Aorta (tissue), 5 donors: Measurements from ENCODE around the gene SUDS3. TPM values are rescaled to one million over a fixed set of nuclear protein-coding genes. Genes with fewer than 3 reads are reported as not detected.

Experiments used
- ATAC-seq: fragments of 200-7000 bp; cut with Tn5 transposase; one replicate; pipeline ENCODE4 v1.9.1; 2022; ENCODE audit warnings: moderate library complexity; ENCODE audit not compliant: low FRiP score
- DNase-seq, 2 donors: peaks; one replicate each; pipeline ENCODE4 v3.0.0-alpha.2; 2020
- H3K27ac ChIP-seq, 2 donors: one replicate each; pipeline ENCODE4 v1.5.1; 2013; ENCODE audit warnings: low read length in 2 of 2, mild to moderate bottlenecking in 2 of 2, moderate library complexity in 2 of 2, control low read depth in 1 of 2, inconsistent platforms in 1 of 2, low read depth in 1 of 2
- H3K27me3 ChIP-seq, 2 donors: one replicate each; pipeline ENCODE4 v1.6.1; 2013; ENCODE audit warnings: control low read depth in 1 of 2, low read length in 1 of 2, mild to moderate bottlenecking in 1 of 2, moderate library complexity in 1 of 2; ENCODE audit not compliant: insufficient read depth in 2 of 2, control insufficient read depth in 1 of 2
- H3K36me3 ChIP-seq, 2 donors: one replicate each; pipeline ENCODE4 v1.6.1; 2013; ENCODE audit warnings: control low read depth in 1 of 2, low read length in 1 of 2, mild to moderate bottlenecking in 1 of 2; ENCODE audit not compliant: insufficient read depth in 2 of 2, control insufficient read depth in 1 of 2
- H3K4me1 ChIP-seq, 2 donors: one replicate each; pipeline ENCODE4 v1.6.1; 2013; ENCODE audit warnings: low read length in 2 of 2, control low read depth in 1 of 2, mild to moderate bottlenecking in 1 of 2, moderate library complexity in 1 of 2; ENCODE audit not compliant: insufficient read depth in 2 of 2, control insufficient read depth in 1 of 2
- H3K4me3 ChIP-seq, 2 donors: one replicate each; pipeline ENCODE4 v1.5.1; 2013; ENCODE audit warnings: low read length in 2 of 2, control low read depth in 1 of 2, mild to moderate bottlenecking in 1 of 2
- H3K9me3 ChIP-seq: one replicate; pipeline ENCODE4 v1.6.1; 2013; ENCODE audit warnings: mild to moderate bottlenecking, low read length; ENCODE audit not compliant: control insufficient read depth
- WGBS, 2 donors: extraction: QIAGEN DNeasy Blood & Tissue Kit; methylation state at CpG; one replicate each; pipeline ENCODE4 v1.1.7; 2013; 5-methylcytosine and 5-hydroxymethylcytosine counted together
- intact Hi-C, 2 donors: fragments of 100-400 bp; cut with DNase I; formaldehyde crosslinking; loops; one replicate each; pipeline versions ENCODE4 v1.14.2 to v1.15.0; 2022
- polyA plus RNA-seq, 2 donors: library from polyadenylated mRNA; stranded (reverse); fragments of 200-250 nt; gene quantifications; one replicate each; pipeline ENCODE4 v1.2.3, GENCODE V29; 2013
- total RNA-seq, 2 donors: library from RNA; stranded (reverse); fragmentation: NEBNext Ultra II Directional; extraction: Animal tissue kit (Norgen Biotek cat#: 25700); gene quantifications; one replicate each; pipeline ENCODE4 v1.2.1, GENCODE V29; 2021
- donor health status: healthy with polysubstance abuse.
- donor health status: Bipolar disorder and iron deficiency.
- donor health status: DM: no; HTN: no; CAD: no.
- donor health status: DM: no; HTN: no; CAD: no.
- donor health status: DM: yes; HTN: yes; CAD: no.

The SUDS3 gene
- total and polyA plus RNA-seq, 4 donors, result 14.2 to 32.4 (median 20.9) TPM

DNA sequence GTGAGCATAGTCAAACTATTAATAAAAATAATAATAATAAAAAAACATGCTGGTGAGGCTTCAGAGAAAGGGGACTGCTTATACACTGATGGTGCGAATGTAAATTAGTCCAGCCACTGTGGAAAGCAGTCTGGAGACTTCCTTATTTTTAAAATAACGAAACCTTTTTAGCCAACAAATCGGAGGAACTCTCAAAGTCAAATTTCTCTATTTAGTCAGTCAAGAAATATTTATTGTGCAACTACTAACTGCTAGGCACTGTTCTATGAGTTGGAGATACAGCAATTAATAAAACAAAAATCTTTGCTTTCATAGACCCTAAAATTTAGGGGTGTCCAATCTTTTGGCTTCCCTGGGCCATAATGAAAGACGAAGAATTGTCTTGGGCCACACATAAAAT is 14.5 kb upstream of the SUDS3 start:
- 95 to 97% methylated on average over 4 of the region's 4 CpGs for WGBS, 2 donors
- Histone ChIP-seq H3K36me3 (no peaks in the 10 kb centered on the region), H3K9me3 (no peaks in the 10 kb centered on the region), H3K4me1 (no peaks in the 10 kb centered on the region), H3K27ac (no peak overlapping the region), H3K4me3 (no peak overlapping the region), H3K27me3 (no peaks in the 10 kb centered on the region)
- DNase-seq, result no peak
- intact Hi-C loops, result no loop called here
- ATAC-seq, result no peak

DNA sequence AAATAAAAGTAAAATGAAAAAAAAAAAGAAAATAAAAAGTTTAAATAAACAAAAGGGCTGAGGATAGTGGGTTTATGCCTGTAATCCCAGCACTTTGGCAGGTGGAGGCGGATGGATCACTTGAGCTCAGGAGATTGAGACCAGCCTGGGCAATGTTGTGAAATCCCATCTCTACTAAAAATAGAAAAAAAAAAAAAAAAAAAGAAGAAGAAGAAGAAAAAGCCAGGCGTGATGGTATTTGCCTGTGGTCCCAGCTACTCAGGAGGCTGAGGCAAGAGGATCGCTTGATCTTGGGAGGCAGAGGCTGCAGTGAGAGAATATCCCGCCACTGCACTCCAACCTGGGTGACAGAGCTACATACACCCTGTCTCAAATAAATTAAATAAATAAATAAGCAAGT is 7.5 kb upstream of the SUDS3 start:
- H3K36me3 ChIP-seq, result no peaks in the 10 kb centered on the region
- no peaks in the 10 kb centered on the region for H3K9me3 ChIP-seq
- no peak overlapping the region for H3K4me3 ChIP-seq
- no peaks in the 10 kb centered on the region for H3K4me1 ChIP-seq
- DNase-seq (no peak), ATAC-seq (no peak)
- H3K27ac ChIP-seq, result no peak overlapping the region
- no peaks in the 10 kb centered on the region for H3K27me3 ChIP-seq
- intact Hi-C loops, result no loop called here
- WGBS, 2 donors, result 90 to 93% methylated on average over 4 of the region's 4 CpGs

DNA sequence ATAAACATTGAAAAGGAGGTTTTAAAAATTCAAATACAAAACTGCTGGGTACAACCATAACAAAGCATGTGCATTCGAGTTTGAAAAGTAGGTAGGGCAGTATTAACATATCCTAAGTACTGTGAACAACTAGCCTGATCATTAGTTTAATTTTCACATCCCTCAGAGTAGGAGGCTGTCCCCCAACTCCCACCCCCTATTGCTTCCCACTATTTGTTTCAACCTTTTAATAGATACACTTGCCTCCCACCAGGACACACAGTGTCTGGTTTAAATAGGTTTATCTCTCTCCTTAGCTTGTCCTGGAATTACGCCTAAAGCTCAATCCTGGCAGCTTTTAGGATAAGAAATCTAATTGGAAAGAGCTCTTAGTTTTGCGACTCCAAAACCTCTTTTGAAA is 5.8 kb upstream of the SUDS3 start:
- intact Hi-C loops, result loop anchor here (5.0 to 10.0 kb wide), 4 partner anchors 188 to 496 kb away; partner anchors contain the start of gene PEBP1 (in 1 of the 2)
- H3K4me3 ChIP-seq, result peak overlapping the region in 1 of 2 donors; percentile 73
- no peaks in the 10 kb centered on the region for H3K36me3 ChIP-seq
- DNase-seq, result no peak
- H3K9me3 ChIP-seq, result no peaks in the 10 kb centered on the region
- no peak for ATAC-seq
- no peaks in the 10 kb centered on the region for H3K4me1 ChIP-seq
- H3K27ac ChIP-seq, result no peak overlapping the region
- WGBS, 2 donors, result 21 to 22% methylated on average over 3 of the region's 3 CpGs
- H3K27me3 ChIP-seq, result no peaks in the 10 kb centered on the region

DNA sequence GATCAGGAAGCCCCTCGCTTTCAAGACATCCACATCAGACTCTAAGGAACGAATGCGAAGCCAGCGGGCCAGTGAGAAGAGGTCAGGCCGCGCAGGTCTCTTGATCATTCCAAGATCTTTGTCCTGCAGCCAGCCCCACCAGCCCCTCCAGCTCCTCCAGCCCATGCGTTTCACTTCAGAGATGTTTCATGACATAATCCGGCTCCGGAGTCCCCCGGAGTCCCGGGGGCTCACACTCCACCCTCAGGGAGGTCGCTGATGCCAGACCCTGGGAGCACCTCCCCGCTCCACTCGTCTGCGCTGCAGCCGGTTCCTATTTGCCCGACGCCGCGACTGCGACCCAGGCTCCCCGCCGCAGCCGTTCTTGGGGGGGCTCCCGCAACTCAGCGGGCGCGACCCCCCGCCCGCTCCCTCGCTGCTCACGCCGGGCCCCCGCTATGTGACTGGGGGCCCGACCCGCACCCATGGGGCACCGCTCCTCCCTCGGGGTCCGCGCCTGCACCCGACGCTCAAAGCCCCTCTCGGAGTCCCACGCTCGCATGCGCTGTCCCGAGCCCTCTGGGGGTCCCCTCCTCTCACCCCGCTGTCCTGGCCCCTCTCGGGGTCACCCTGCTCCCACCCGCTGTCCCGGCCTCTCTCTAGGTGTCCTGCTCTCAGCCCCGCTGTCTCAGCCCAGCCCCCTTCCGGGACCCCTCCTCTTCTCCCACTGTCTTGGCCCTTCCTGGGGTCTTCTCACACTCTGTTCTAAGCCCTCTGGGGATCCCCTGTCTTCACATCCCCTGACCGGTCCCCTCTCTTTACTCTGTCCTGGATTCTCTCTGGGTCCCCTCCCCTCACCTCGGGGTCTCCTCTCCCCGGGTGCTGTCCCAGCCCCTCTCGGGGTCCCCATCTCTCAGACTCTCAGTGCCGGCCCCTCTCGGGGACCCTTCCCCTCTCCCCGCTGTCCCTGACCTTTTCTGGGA is 4.8 kb upstream of the SUDS3 start:
- Histone ChIP-seq H3K27ac (no peak overlapping the region), H3K4me1 (no peaks in the 10 kb centered on the region), H3K9me3 (no peaks in the 10 kb centered on the region), H3K4me3 (peak overlapping the region; percentile 73 to 95), H3K27me3 (no peaks in the 10 kb centered on the region), H3K36me3 (no peaks in the 10 kb centered on the region)
- ATAC-seq (no peak), DNase-seq (peak; percentile 58 to 80)
- intact Hi-C loops, result loop anchor here (5.0 to 10.0 kb wide), 4 partner anchors 189 to 497 kb away; partner anchors contain the start of gene PEBP1 (in 1 of the 2)
- 0% methylated on average over 38 to 60 of the region's 60 CpGs for WGBS, 2 donors

DNA sequence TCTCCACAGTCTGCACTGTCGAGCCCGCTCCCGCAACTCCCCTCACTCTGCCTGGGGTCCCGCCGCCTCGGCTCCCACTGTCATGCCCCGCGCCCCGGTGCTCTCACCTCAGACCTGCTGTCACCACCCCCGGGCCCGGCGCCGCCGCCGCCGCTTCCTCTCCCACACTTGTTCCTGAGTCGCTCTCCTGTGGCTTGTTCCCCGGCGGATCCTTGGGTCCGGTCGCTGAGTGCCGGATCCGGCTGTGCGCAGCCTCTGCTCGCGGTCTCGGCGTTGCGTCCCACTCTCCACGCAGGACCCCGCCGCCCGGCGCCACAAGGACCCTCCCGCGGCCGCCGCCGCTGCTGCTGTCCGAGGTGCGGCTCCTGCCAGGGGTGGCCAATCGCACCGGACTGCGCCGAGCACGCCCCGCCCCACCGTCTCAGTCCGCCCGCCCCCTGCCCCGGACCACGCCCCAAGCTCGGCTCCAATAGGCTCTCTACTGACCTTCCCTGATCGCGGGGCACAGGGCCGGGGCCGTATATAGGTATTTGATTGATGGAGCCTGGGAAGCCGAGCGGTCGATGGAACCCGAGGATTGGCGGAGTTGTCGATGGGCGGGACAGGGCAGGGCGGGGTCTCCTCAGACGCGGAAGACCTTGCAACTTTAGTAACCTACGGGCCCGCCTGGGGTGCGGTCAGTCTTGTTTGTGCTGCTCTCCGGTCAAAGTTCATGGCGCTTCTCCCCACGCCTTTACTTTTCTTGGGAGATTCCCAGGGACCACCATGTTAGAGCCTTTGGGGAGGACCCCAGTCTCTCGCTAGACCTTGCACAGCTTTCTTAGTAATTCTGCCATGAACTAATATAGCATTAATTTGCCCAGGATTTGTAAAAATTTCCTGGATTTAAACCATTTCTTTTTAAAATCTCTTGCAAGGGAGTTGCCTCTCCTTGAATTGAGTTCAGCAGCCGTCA is 3.5 kb upstream of the SUDS3 start, which contains the start of gene TAOK3:
Gene TAOK3, minus strand, starts transcription at position 367 of the 955 bp plus-strand sequence. CDS start 117,340 bp downstream, outside the sequence.
- no peaks in the 10 kb centered on the region for H3K36me3 ChIP-seq
- 1% methylated on average over 75 of the region's 75 CpGs for WGBS, 2 donors
- intact Hi-C loops, result loop anchor here (5.0 to 10.0 kb wide), 4 partner anchors 191 to 498 kb away; partner anchors contain the start of gene PEBP1 (in 1 of the 2)
- H3K4me1 ChIP-seq, result no peaks in the 10 kb centered on the region
- H3K27ac ChIP-seq, result peak within 1 kb of the TSS in 1 of 2 donors; percentile 69
- peak; percentile 98 for ATAC-seq
- H3K9me3 ChIP-seq, result no peaks in the 10 kb centered on the region
- H3K4me3 ChIP-seq, result peak within 1 kb of the TSS; percentile 73 to 95
- peak; percentile 99 for DNase-seq
- H3K27me3 ChIP-seq, result no peaks in the 10 kb centered on the region

DNA sequence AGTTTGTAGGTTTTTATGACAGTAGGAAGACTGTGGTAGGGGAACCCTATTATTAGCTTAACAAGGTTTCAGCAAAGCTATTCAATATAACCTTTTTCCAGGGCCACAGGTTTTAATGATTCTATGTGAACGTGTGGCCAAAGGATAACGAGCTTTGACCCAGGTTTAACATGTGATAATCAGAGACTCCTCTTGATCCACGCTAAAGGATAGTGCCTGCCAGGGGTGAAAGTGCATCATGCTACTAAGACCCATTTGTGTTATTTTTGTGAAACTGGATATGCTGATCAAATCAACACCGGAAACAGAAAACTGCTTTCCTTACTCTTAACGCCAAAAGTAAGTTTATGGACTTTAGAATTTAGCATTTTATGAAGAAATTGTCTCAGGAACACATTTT is 2.7 kb upstream of the SUDS3 start:
- DNase-seq, result no peak
- Histone ChIP-seq H3K4me3 (peak overlapping the region; percentile 66), H3K36me3 (no peaks in the 10 kb centered on the region), H3K9me3 (no peaks in the 10 kb centered on the region), H3K27ac (no peak overlapping the region), H3K4me1 (no peaks in the 10 kb centered on the region), H3K27me3 (no peaks in the 10 kb centered on the region)
- 67 to 69% methylated on average over 5 of the region's 5 CpGs for WGBS, 2 donors
- intact Hi-C loops, result loop anchor here (5.0 to 10.0 kb wide), 4 partner anchors 191 to 499 kb away; partner anchors contain the start of gene PEBP1 (in 1 of the 2)
- ATAC-seq, result no peak

DNA sequence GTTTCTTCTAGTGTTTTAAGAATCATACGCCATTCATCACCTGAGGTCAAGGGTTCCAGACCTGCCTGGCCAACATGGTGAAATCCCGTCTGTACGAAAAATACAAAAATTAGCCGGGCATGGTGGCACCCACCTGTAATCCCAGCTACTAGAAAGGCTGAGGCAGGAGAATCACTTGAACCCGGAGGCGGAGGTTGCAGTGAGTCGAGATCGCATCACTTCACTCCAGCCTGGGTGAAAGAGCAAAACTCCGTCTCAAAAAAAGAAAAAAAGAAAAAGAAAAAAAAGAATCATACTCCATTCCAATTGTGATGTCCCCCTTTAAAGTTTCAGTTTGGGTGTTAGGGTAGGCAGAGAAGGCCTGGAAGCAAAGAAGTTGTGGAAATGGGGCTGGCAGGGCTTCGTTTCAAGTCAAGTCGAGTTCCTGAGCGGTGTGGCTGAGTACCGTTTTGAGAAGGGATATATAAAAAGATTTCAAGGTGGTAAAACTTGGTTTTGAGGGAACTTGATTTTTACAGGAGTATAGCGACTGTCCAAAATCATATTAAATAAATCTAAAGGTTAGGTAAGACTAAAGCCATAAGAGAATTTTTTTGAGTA is 2.1 kb upstream of the SUDS3 start:
- Histone ChIP-seq H3K9me3 (no peaks in the 10 kb centered on the region), H3K27me3 (no peaks in the 10 kb centered on the region), H3K27ac (no peak overlapping the region), H3K4me1 (no peaks in the 10 kb centered on the region), H3K4me3 (no peak overlapping the region), H3K36me3 (no peaks in the 10 kb centered on the region)
- DNase-seq (no peak), ATAC-seq (no peak)
- intact Hi-C loops, result loop anchor here (5.0 to 10.0 kb wide), 4 partner anchors 192 to 499 kb away; partner anchors contain the start of gene PEBP1 (in 1 of the 2)
- WGBS, 2 donors, result 92% methylated on average over 14 of the region's 14 CpGs

DNA sequence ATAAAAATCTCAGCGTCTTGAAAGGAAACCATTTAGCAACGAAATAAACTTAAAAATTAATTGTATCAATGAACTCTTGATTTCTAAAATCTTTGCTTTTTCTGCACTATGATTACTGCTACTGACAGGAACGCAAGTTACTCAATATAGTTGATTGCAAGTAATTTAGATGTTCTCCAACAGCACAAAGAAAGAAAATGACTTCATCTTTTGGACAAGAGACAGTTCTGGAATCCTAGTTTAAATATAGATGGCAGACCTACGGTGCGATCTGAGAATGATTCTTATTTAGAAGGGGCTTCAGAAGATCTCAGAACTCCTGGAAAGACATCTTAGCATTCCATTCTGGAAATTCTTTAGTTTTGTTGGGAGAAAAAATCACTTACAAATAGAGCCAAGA is 1.4 kb upstream of the SUDS3 start:
- Histone ChIP-seq H3K36me3 (peaks cover 0 to under 1% of the 10 kb centered on the region in 2 donors), H3K9me3 (no peaks in the 10 kb centered on the region), H3K27ac (no peak overlapping the region), H3K4me3 (no peak overlapping the region), H3K27me3 (no peaks in the 10 kb centered on the region), H3K4me1 (no peaks in the 10 kb centered on the region)
- DNase-seq, result no peak
- ATAC-seq, result no peak
- intact Hi-C loops, result loop anchor here (5.0 to 10.0 kb wide), 5 partner anchors 193 to 802 kb away; partner anchors contain the start of genes HSPB8 (in 1 of the 2) and PEBP1 (in 1 of the 2)
- WGBS, 2 donors, result 50 to 51% methylated on average over 5 of the region's 5 CpGs
